Occipital lobe (tissue), 2 donors: ENCODE results near the gene DQX1. TPM values are rescaled to one million over a fixed set of nuclear protein-coding genes. Genes with fewer than 3 reads are reported as not detected.

Source experiments
- DNase-seq: peaks from one replicate; lab custom pipeline; 2025; lab: John Stamatoyannopoulos, UW
- total RNA-seq: library from RNA; depleted of rRNA; stranded (reverse); fragments of >200 nt; gene quantifications from one replicate; pipeline ENCODE4 v1.2.3, GENCODE V29; 2014

DQX1 gene
- total RNA-seq, 1 donor from 2014 or later = not detected

GRCh38 chr2:74553892-74554819, 28.1 kb upstream of the DQX1 start, which contains the start of the genes DOK1 and LOXL3:
TSS of gene DOK1 (plus strand) at chr2:74554720. CDS start at chr2:74554755, 35 bp downstream.
TSS of gene LOXL3 (minus strand) at chr2:74553942. CDS start at chr2:74552634, 1,308 bp downstream.
- DNase-seq = peak; percentile 37

- DNase-seq = no peak
Observed at GRCh38 chr2:74552914-74553811, 27.1 kb upstream of the DQX1 start.

- DNase-seq = no peak
Observed at GRCh38 chr2:74551942-74552913, 26.2 kb upstream of the DQX1 start.

GRCh38 chr2:74551530-74551929, 25.5 kb upstream of the DQX1 start:
- no peak for DNase-seq

- no peak for DNase-seq
Observed at GRCh38 chr2:74550231-74550630, 24.2 kb upstream of the DQX1 start.

GRCh38 chr2:74548900-74549826, 23.1 kb upstream of the DQX1 start:
- DNase-seq = no peak

- no peak for DNase-seq
Observed at GRCh38 chr2:74548285-74548899, 22.4 kb upstream of the DQX1 start.

GRCh38 chr2:74546004-74546403, 20.0 kb upstream of the DQX1 start:
- DNase-seq = no peak

GRCh38 chr2:74544634-74545033, 18.6 kb upstream of the DQX1 start:
- no peak for DNase-seq

GRCh38 chr2:74542978-74543377, 16.9 kb upstream of the DQX1 start:
- no peak for DNase-seq

GRCh38 chr2:74540291-74540690, 14.3 kb upstream of the DQX1 start:
- DNase-seq = no peak

GRCh38 chr2:74538881-74539339, 12.9 kb upstream of the DQX1 start:
- DNase-seq = no peak

GRCh38 chr2:74537140-74537539, 11.1 kb upstream of the DQX1 start:
- no peak for DNase-seq

- no peak for DNase-seq
Observed at GRCh38 chr2:74536166-74536950, 10.3 kb upstream of the DQX1 start.

- DNase-seq = no peak
Observed at GRCh38 chr2:74535440-74535965, 9.5 kb upstream of the DQX1 start.

GRCh38 chr2:74534411-74534810, 8.4 kb upstream of the DQX1 start:
- no peak for DNase-seq

- no peak for DNase-seq
Observed at GRCh38 chr2:74533464-74533863, 7.4 kb upstream of the DQX1 start.

- DNase-seq = no peak
Observed at GRCh38 chr2:74532222-74532621, 6.2 kb upstream of the DQX1 start.
